Right lobe of liver (tissue), 4 donors: ENCODE data around the gene ACAD10.

Experiments used
- POLR2A ChIP-seq: fragments of 450-650 bp; IDR thresholded peaks from one replicate; pipeline ENCODE4 v1.6.1; 2017; ENCODE audit warnings: antibody characterized with exemption, mild to moderate bottlenecking
- TF ChIP-seq, protein P1 (sequence below), 4 donors: fragments of 200-600 bp in 3 of 4; fragments of 450-650 bp in 1 of 4; IDR thresholded peaks; one replicate each; pipeline versions ENCODE4 v1.5.1 to v1.8.0; 2016 to 2022; ENCODE audit warnings: antibody characterized with exemption in 4 of 4, mild to moderate bottlenecking in 2 of 4
- donor health status: DM: no; HTN: no; CAD: no.
- donor health status: DM: no; HTN: no; CAD: no.
- donor health status: DM: no; HTN: yes; CAD: no.

DNA sequence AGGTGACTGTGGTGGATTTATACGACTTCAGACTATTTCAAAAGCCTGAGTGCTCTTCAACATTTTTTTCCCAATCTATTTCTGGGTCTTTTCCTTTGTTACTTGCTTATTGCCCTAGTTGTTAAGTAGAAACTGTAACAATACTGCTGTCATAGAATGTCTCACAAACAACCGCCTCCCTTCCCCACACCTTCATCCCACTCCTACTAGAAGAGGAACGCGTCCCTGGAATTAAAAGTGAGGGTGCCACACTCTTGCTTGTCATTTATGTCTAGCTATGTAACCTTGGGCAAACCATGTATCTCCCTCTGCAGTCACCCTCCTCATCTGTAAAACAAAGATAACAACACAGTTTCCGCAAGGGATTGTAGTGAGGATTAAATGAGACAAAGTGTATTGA lies 8.7 kb upstream of the ACAD10 start:
- TF ChIP-seq, protein P1, sequence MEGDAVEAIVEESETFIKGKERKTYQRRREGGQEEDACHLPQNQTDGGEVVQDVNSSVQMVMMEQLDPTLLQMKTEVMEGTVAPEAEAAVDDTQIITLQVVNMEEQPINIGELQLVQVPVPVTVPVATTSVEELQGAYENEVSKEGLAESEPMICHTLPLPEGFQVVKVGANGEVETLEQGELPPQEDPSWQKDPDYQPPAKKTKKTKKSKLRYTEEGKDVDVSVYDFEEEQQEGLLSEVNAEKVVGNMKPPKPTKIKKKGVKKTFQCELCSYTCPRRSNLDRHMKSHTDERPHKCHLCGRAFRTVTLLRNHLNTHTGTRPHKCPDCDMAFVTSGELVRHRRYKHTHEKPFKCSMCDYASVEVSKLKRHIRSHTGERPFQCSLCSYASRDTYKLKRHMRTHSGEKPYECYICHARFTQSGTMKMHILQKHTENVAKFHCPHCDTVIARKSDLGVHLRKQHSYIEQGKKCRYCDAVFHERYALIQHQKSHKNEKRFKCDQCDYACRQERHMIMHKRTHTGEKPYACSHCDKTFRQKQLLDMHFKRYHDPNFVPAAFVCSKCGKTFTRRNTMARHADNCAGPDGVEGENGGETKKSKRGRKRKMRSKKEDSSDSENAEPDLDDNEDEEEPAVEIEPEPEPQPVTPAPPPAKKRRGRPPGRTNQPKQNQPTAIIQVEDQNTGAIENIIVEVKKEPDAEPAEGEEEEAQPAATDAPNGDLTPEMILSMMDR (IDR thresholded peaks at IDR 0.05) = no peak
- no peak for TF ChIP-seq POLR2A
